Measurements from ENCODE around the gene SLC4A4.

GRCh38 chr4:71468116-71468710, 129.4 kb downstream of the SLC4A4 start:
- TF ChIP-seq, protein P1, sequence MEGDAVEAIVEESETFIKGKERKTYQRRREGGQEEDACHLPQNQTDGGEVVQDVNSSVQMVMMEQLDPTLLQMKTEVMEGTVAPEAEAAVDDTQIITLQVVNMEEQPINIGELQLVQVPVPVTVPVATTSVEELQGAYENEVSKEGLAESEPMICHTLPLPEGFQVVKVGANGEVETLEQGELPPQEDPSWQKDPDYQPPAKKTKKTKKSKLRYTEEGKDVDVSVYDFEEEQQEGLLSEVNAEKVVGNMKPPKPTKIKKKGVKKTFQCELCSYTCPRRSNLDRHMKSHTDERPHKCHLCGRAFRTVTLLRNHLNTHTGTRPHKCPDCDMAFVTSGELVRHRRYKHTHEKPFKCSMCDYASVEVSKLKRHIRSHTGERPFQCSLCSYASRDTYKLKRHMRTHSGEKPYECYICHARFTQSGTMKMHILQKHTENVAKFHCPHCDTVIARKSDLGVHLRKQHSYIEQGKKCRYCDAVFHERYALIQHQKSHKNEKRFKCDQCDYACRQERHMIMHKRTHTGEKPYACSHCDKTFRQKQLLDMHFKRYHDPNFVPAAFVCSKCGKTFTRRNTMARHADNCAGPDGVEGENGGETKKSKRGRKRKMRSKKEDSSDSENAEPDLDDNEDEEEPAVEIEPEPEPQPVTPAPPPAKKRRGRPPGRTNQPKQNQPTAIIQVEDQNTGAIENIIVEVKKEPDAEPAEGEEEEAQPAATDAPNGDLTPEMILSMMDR (IDR thresholded peaks at IDR 0.05; ENCODE audit: low read length) = no peak
- no peak for TF ChIP-seq EZH2 (IDR thresholded peaks at IDR 0.05; ENCODE audit: borderline replicate concordance, low read length)
